ENCODE results near the gene KRTAP20-1.

- TF ChIP-seq BHLHE40 (IDR thresholded peaks at IDR 0.05; ENCODE audit: borderline replicate concordance) (no peak), SUZ12 (IDR thresholded peaks at IDR 0.05) (no peak), PKNOX1 (IDR thresholded peaks at IDR 0.05) (no peak), FOXM1 (IDR thresholded peaks at IDR 0.05; ENCODE audit: borderline replicate concordance) (no peak), SP1 (IDR thresholded peaks at IDR 0.05) (no peak), FOXA1 (IDR thresholded peaks at IDR 0.05) (no peak), FOXK2 (IDR thresholded peaks at IDR 0.05) (no peak), ELF4 (IDR thresholded peaks at IDR 0.05) (no peak), CTBP1 (IDR thresholded peaks at IDR 0.05; ENCODE audit: borderline replicate concordance) (no peak), HDGF (IDR thresholded peaks at IDR 0.05; ENCODE audit: borderline replicate concordance) (no peak), NFRKB (IDR thresholded peaks at IDR 0.05) (no peak)
Observed at GRCh38 chr21:30616125-30616524, at the start of gene KRTAP20-1.
